H1 (cell line): Measurements from ENCODE around the gene MRPL32. TPM values are rescaled to one million over a fixed set of nuclear protein-coding genes. Genes with fewer than 3 reads are reported as not detected.
A peak's percentile ranks its signal among the peaks of the same experiment; 100 is the strongest.

Experiments used
- BRCA1 ChIP-seq: IDR thresholded peaks from 2 replicates; pipeline ENCODE4 v1.6.1; 2012; ENCODE audit warnings: low read depth, low read length, improper control_type of control experiment
- CHD7 ChIP-seq: fragments of 300-600 bp; sonication (generic); IDR thresholded peaks from 2 replicates; pipeline ENCODE4 v1.7.1; 2012; ENCODE audit warnings: low read length, moderate library complexity, mild to moderate bottlenecking, inconsistent platforms; ENCODE audit not compliant: insufficient replicate concordance
- GABPA ChIP-seq: IDR thresholded peaks from 2 replicates; pipeline ENCODE4 v1.6.1; 2011; ENCODE audit warnings: mild to moderate bottlenecking, low read length, moderate library complexity, borderline replicate concordance; ENCODE audit not compliant: insufficient read depth
- HDAC2 ChIP-seq, 2 experiments: fragments of 300-600 bp in 1 of 2; sonication (generic) in 1 of 2; IDR thresholded peaks; 2 replicates each; pipeline ENCODE4 v1.6.1; 2011 to 2012; ENCODE audit warnings: low read depth in 2 of 2, low read length in 2 of 2, mild to moderate bottlenecking in 2 of 2, moderate library complexity in 2 of 2, borderline replicate concordance in 1 of 2, inconsistent platforms in 1 of 2
- NRF1 ChIP-seq: IDR thresholded peaks from 2 replicates; pipeline ENCODE4 v1.6.1; 2011; ENCODE audit warnings: mild to moderate bottlenecking, low read depth, low read length, improper control_type of control experiment
- SP1 ChIP-seq: IDR thresholded peaks from 2 replicates; pipeline ENCODE4 v1.6.1; 2011; ENCODE audit warnings: low read depth, low read length
- TBP ChIP-seq: IDR thresholded peaks from 2 replicates; pipeline ENCODE4 v1.6.1; 2011; ENCODE audit warnings: low read depth, low read length, improper control_type of control experiment
- polyA plus RNA-seq, 7 experiments: library from polyadenylated mRNA; depleted of rRNA in 3 of 7; stranded (reverse) in 5 of 7; unstranded in 2 of 7; fragments of >200 nt in 5 of 7; fragments of 200-250 nt in 2 of 7; gene quantifications; 1 replicate in 5 of 7; 2 replicates in 1 of 7; 4 replicates in 1 of 7; pipeline versions ENCODE4 v1.2.1 to v1.2.3, GENCODE V29; 2011 to 2013; ENCODE audit warnings: missing spikeins in 2 of 7, mixed read lengths in 2 of 7
- total RNA-seq: library from RNA; stranded (reverse); fragmentation: NEBNext Ultra II Directional; extraction: Animal tissue kit (Norgen Biotek cat#: 25700); gene quantifications from 2 replicates; pipeline ENCODE4 v1.2.1, GENCODE V29; 2021
- TF ChIP-seq, protein P1 (sequence below): IDR thresholded peaks from 2 replicates; pipeline ENCODE4 v1.6.1; 2012; ENCODE audit warnings: inconsistent platforms

Gene MRPL32
- total and polyA plus RNA-seq, 2 of the 8 experiments (the other 6 are each of a cell fraction or from before 2014, with no cell fraction given), result 50.9 to 97.2 TPM

GRCh38 chr7:42931834-42932651 lies at the start of gene MRPL32, which contains the start of gene PSMA2 (continued):
- no peak for TF ChIP-seq CHD7
- TF ChIP-seq NRF1, result peak; percentile 94
- TF ChIP-seq, protein P1, sequence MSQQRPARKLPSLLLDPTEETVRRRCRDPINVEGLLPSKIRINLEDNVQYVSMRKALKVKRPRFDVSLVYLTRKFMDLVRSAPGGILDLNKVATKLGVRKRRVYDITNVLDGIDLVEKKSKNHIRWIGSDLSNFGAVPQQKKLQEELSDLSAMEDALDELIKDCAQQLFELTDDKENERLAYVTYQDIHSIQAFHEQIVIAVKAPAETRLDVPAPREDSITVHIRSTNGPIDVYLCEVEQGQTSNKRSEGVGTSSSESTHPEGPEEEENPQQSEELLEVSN, result peak; percentile 57; the same call in 1 of the 2 replicates
- no peak for TF ChIP-seq BRCA1
- TF ChIP-seq SP1, result peak; percentile 60; the same call in 1 of the 2 replicates
- no peak; a peak in 1 of 4 replicates for TF ChIP-seq HDAC2 (IDR thresholded peaks at IDR 0.05; ENCODE audit: borderline replicate concordance in 1 of 2, low read depth in 2 of 2, low read length in 2 of 2)
- TF ChIP-seq GABPA, result no peak
- TF ChIP-seq TBP, result peak; percentile 91
